Measurements from ENCODE around the gene HMGCR.

Gene HMGCR

DNA sequence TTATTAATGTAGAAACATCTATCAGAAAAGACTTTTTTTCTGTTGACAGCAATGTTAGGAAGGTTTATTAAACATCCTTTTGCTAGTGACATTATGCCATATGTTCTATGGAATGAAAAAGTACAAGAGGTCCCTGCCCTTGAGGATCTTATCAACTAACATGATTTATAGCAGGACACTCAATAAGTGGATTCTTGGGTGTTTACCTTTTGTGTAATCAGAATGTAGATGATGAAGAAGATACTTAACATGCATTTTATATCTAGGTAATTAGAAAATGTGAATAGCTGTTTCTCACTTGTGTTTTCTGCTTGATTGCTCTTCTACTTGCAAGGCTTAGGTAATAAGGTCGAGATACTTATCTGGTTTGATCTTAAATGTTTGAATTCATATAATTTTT, 4.9 kb downstream of the HMGCR start:
- no peak for DNase-seq

DNA sequence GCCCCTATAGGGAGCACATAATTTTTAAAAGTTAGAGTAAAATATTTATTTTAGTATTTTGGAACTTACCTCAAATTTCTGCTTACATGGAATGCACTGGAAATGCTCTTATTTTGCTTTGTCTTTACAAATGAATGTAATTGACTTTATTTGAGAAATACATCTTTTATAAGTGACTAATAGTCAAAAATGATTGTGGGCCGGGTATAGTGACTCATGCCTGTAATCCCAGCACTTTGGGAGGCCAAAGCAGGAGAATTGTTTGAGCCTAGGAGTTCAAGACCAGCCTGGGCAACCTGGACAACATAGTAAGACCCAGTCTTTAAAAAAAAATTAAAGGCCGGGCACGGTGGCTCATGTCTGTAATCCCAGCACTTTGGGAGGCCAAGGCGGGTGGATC, 5.8 kb downstream of the HMGCR start:
- DNase-seq = no peak

DNA sequence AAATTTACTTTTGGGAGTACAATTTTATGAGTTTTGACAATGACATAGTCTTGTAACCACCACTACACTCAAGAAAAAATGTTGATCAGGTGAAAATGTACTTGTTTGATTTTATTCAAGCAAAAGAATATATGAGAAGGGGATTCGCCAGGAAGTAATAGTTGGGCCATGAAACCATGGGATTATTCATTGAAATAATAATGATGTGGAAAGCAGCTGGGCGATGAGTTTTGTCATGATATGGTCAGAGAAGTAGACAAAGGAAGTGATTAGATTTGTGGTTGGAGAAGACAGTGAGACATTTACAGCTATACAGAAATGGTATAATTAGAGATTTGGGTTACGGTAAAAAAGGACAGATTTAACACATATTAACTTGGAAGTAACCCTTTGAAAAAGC, 11.2 kb downstream of the HMGCR start:
- no peak for DNase-seq

DNA sequence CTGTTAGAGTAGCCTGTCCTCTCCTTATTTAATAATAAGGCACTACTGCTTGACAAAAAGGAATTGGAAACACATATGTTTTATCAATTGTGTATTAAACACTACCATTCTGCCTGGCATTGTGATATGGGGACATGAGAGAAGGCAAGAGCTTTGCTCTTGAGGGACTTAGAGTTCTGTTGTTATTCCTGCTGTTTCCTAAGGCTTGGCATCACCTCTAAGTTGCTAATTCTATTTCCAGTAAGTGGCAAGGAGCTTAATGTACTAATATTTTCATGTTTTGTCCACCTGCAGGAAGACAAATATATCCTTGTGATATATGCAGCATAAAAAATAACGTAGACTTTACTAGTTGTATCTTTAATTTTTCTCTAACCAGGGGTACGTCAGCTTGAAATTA, 12.6 kb downstream of the HMGCR start:
- DNase-seq = no peak

DNA sequence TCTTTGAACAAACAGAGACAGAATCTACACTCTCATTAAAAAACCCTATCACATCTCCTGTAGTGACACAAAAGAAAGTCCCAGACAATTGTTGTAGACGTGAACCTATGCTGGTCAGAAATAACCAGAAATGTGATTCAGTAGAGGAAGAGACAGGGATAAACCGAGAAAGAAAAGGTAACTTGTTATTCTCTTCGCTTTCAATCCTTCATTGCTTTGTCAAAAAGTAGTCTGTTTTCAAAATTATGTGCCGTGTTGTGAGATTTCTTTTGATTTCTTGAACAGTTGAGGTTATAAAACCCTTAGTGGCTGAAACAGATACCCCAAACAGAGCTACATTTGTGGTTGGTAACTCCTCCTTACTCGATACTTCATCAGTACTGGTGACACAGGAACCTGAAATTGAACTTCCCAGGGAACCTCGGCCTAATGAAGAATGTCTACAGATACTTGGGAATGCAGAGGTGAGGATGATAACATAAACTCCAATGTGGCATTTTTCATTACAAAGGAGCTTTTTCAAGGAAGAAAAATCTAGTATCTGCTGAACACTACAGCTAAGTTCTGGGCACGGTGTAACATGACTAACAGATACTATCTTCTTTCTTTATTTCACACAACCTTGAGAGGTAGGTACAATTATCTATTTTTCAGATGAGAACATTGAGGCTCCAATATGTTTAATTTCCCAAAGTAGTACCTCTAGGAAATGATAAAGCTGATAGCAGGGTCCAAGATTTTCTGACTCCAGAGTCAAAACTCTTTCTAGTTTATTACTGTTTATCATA, 14.3 kb downstream of the HMGCR start:
- DNase-seq = no peak

DNA sequence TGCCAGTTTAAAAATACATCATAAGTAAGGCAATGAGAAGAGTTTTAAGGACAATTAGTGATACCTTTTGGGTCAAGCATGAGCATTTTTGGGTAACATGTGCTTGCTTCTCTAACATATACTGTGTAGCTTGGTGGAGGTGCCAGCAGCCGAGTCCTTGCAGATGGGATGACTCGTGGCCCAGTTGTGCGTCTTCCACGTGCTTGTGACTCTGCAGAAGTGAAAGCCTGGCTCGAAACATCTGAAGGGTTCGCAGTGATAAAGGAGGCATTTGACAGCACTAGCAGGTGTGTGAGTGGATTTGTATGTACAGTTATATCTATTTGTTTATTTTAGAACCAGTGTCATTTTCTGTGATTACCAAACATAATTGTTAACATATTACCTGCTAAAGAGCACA, 18.2 kb downstream of the HMGCR start:
- no peak for DNase-seq

DNA sequence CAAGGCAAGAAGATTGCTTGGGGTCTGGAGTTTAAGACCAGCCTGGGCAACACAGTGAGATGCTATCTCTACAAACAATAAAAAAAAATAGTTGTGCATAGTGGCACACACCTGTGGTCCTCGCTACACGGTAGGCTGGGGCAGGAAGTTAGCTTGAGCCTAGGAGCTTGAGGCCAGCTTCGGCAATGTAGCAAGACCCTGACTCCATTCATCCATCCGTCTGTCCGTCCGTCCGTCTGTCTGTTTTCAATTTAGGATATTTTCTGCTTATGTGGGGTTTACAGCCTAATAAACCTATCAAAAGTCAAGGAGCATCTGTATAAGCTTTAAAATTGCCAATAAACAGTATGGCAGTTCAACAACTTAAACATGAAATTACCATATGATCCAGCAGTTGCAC, 19.7 kb downstream of the HMGCR start:
- DNase-seq = no peak

DNA sequence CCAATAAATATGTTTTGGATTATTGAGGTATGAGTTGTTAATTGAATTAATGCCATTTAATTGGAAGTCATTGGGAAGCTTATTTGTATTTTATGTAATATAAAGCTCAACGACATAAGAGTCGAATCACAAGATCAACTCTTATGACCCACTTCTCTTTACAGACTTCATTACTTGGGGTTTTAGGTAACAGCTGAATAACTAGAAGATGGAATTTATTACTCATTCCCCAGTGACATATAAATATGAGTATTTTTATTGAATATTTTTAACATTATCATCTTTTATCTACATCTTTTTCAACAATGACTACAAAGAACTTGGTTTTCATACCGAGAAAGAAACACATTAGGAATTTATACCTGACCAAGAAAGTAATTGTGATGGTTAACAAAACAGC, 21.1 kb downstream of the HMGCR start:
- no peak for DNase-seq

DNA sequence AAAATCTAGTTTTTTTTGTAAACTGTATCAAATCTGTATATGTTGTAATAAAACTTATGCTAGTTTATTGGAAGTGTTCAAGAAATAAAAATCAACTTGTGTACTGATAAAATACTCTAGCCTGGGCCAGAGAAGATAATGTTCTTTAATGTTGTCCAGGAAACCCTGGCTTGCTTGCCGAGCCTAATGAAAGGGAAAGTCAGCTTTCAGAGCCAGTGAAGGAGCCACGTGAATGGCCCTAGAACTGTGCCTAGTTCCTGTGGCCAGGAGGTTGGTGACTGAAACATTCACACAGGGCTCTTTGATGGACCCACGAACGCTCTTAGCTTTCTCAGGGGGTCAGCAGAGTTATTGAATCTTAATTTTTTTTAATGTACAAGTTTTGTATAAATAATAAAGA, 24.3 kb downstream of the HMGCR start:
- no peak for DNase-seq

DNA sequence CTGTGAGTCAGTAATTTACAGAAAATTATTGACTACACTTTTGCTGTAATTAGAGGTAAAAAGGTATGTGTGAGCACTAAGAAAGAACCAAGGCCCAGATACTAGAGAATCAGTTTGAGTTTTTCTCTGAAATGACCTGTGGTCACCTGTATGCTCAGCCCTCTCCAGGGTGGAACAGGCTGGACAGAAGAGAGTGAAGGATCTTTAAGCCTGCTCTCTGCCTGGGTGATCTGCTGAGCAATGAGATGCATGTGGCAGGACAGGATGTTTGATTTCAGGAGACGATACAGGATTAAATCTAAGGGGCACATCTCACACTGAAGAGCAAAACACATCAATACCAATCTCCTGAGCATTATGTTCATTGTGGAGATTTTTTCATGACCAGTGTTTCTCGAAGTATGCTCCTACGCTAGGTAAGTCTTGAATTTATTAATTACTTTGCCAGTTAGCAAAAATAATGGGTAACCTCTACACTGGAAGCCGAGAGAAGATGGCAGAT, 25.5 kb downstream of the HMGCR start:
- DNase-seq = no peak

DNA sequence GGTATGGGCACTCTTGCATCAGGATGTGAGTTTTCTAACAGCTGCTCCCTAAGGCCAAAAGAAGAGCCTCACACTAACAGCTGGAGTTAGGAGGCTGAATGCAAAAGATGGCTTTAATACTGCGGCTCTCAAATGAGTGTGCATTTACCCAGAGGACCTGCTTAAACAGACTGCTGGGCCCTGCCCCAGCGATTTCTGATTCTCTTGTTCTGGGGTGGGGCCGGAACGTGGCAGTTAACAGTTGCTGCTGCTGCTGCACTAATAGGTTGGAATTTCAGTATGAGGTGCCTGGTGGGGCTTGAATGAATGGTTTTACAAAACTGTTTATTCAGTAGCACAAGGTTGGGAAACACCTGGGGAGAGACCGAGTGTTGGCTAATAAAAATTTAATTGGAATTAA, 26.1 kb downstream of the HMGCR start:
- no peak for DNase-seq

DNA sequence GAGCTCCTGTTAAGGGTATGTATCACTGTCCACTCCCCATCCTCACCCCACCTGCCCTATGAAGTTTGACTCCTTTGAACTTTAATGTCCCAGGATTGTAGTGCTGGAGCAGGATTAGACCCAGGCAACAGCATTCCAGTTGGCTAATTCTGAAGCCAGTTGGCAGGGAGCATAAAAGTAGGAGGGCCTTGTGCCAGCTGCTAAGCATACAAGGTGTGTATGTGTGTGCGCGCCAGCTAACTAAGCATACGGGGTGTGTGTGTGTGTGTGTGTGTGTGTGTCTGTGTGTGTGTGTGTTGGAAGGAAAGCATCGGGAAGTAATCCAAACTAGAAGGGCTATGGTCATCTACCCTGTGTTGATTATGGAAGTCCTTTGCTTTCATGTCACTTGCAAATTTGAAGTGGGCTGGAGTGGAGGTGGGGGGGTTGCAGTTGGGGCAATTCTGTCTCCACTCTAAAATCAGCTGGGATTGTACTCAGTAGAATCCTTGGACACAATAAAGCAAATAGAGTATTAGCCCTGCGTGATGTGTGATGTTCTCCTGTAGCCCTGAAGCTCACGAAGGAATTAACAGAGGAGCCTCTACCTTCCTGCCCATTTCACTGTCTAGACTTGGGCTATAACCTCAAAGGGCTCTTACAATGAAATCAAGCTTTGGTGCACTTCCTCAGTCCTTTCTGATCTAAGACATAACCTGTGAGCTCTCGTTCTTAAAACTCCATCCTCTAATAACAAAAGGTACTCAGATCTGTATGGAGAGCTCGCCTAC, 26.9 kb downstream of the HMGCR start:
- DNase-seq = no peak

DNA sequence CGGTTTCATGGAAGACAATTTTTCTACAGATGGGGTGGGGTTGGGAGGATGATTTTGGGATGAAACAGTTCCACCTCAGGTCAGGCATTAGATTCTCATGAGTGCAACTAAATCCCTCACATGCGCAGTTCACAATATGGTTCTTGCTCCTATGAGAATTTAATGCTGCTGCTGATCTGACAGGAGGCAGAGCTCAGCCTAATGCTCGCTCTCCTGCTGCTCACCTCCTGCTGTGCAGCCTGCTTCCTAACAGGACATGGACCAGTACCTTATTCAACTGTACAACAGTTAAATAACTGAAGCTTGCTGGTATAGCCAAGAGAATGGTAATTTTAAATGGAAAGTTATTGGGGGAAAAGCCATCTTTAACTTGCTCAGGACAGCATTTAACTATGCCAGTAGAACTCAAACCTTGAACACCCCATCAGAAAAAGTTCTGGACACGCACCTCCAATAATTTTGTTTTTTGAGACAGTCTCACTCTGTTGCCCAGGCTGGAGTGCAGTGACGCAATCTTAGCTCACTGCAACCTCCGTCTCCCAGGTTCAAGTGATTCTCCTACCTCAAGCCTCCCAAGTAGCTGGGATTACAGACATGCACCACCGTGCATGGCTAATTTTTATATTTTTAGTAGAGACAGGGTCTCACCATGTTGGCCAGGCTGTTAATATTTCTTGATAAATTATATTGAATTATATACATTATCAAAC, 27.7 kb downstream of the HMGCR start:
- no peak for DNase-seq

DNA sequence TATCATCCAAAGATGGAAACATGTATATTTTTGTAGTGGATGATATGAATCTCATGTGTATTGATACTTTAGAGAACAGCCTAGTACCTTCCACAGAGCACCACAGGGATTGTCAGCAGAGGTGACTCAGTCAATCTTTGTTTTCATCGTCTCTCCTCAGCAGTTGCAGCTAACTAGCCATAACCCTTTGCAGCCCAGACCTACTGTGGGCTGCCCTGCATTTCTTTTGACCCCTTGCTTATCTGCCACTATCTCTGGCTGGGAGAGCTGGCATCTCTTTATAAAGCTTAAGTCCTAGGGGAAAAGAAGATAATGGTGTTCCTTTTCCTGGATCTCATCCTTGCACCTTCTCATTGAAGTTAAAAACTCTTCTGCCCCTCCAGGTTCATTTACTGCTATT, 28.7 kb downstream of the HMGCR start:
- DNase-seq = no peak

DNA sequence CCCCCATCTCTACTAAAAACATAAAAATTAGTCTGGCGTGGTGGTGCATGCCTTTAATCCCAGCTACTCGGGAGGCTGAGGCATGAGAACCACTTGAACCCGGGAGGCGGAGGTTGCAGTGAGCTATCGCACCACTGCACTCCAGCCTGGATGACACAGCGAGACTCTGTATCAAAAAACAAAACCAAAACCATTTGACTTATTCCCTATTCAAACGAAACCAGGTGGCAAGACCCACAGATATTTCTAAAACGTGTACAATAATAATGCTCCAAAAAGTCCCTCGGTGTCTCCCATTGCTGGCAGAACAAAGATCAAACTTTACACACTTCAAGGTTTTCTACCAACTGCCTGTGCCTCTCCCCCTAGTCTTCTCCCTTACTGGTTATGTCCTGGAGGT, 29.8 kb downstream of the HMGCR start:
- no peak for DNase-seq

DNA sequence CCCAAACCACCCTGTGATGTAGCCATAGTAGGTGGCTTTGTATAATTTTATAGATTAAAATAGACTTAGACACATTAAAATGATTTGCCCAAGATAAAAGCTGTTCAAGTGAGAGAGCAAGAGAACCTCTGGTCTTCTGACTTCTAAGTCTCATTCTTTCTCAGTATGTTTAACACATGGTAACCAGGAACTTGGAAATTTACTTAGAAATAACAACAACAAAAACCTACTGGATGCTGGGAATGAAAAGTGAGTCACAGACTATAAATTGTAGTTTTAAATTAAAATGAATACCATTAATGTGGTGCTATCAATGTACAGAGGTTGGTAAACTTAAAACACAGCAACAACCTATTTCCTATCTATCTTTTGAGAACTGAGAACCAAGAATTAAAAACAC, 30.4 kb downstream of the HMGCR start:
- DNase-seq = no peak

DNA sequence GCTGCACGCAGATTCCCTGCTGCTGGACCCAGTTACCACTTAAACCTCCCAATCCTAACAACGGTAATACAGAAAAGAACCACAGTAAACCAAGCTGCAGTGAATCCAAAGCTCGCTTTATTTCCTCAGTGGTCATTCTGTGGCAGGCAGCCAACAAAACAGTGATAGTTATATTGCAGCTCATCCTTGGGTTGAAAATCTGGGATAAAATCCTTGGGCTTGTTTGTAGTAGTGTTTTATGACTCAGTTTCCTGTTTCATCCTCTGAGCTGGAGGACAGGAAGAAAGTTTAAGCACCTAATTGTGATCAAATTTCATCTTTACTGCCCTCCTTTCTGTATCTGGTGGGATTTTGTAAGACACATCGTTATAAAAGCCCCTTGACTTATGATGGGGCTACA, 31.4 kb downstream of the HMGCR start:
- DNase-seq = no peak

DNA sequence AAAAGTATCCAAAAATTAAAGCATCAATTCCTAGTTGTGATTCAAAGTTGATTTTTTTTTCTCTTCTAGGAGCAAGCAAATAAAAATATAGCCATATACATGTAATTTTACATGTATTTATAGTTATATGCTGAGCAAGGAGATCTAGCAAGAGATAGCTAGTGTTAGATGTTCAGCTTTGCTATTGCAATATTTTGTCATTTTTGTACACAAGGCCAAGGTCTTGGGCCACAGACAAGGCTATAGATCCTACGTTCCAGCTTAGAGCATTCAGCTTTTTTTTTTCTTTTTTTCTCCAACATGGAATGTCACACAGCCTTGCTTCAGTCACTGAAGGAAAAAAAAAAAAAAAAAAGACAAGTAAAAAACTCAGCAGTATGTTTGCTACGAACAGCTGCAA, 36.8 kb downstream of the HMGCR start:
- DNase-seq = no peak

DNA sequence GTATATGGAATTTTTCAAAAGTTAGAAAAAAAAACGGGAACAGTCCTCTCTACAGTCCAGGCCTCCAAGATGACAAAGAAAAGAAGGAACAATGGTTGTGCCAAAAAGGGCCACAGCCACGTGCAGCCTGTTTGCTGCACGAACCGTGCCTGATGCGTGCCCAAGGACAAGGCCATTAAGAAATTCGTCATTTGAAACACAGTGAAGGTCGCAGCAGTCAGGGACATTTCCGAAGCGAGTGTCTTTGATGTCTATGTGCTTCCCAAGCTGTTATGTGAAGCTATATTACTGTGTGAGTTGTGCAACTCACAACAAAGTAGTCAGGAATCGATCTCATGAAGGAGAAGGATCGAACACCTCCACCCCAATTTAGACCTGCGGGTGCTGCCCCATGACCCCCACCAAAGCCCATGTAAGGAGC, 37.4 kb downstream of the HMGCR start:
- no peak for DNase-seq

DNA sequence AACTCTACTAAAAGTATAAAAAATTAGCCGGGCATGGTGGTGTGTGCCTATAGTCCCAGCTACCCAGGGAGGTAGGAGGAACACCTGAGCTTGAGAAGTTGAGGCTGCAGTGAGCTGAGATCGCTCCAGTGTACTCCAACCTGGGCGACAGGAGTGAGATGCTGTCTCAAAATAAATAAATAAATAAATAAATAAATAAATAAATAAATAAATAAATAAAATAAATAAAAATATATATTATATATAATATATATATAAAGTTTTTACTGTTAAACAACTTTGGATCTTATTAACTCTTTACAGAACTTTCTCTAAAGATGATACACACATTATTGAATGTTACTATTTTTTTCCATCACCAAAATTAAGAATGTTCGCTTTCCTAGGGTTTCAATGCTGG, 38.4 kb downstream of the HMGCR start:
- DNase-seq = no peak

DNA sequence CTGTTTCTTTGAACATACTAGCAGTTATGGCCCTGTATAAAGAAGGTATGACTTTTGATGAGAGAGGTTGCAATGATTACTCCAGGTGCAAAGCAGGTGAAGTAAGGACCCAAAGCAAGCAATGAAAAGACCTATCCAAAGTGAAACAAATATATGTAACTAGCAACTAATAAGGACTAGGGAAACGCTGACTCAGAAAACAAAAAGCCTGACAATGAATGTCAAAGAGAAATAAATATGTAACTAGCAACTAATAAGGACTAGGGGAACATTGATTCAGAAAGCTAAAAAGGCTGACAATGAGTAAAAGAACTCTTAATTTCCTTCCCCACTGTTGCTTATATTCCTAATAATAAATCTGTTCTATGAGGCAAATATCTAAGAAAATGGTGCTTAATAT, 43.1 kb downstream of the HMGCR start:
- no peak for DNase-seq

DNA sequence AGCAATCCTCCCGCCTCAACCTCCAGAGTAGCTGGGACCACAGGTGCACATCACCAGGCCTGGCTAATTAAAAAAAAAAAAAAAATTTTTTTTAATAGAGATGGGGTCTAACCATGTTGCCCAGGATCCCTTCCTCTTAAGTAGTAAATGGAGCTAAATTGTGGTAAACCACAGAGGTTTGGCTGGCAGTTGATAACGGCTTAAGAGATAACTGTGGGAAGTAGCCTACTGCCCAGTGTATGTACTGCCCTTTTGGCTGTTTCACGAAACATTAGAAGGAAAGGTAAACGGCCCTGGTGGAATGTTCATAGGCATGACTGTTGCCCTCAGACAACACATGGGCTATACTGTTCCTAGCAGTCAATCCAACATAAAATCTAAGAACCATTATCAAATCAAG, 44.4 kb downstream of the HMGCR start:
- no peak for DNase-seq

DNA sequence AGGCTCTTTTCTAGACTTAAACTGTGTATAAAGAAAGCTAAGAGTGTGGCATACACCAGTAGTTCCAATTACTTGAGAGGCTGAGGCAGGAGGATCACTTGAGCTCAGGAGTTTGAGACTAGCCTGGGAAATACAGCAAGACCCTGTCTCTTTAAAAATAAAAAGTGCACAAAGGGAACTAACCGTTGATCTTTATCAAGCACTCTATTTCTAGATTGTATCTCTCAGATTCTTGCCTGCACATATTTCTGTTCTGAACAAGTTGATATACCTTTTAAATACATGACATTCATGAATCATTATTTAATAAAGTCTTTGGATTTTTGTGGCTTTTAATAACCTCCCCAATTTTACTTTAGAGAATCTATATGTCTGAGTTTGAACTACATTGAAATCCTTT, 47.2 kb downstream of the HMGCR start:
- DNase-seq = no peak

DNA sequence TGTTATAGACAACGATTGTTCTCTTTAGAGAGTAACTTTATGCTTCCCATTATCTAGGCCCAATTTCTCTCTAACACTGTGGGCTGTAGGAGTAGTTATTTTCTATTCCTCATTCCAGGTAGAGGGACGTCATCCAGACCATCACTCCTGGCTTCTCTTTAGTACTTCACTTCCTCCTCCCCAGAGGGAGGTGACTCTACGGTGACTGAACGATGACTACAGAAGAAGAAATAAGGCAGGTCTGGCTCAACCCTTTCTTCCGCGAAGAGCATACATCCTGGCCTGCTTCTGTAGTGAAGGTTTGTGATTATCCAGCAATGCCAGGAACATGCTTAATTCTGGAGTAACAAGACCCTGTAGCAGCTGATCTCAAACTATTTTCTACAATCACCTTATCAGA, 50.8 kb downstream of the HMGCR start:
- DNase-seq = no peak
